Astrocyte (in vitro differentiated cells and primary cell): ENCODE measurements around the gene JTB. TPM values are rescaled to one million over a fixed set of nuclear protein-coding genes. Genes with fewer than 3 reads are reported as not detected.

Experiments
- DNase-seq: peaks from one replicate; pipeline ENCODE4 v3.0.0-alpha.2; 2010; ENCODE audit warnings: low read depth
- FAIRE-seq: peaks from 2 replicates; lab custom pipeline; 2011; peaks lifted over from hg19 to GRCh38; lab: Jason Lieb, UNC
- H2AFZ ChIP-seq: 2 replicates; pipeline ENCODE4 v1.6.0; 2012; ENCODE audit warnings: low read depth, low read length, inconsistent platforms
- H3K27ac ChIP-seq: 2 replicates; pipeline ENCODE4 v1.5.1; 2011; ENCODE audit warnings: low read depth, low read length, inconsistent platforms
- H3K27me3 ChIP-seq: 2 replicates; pipeline ENCODE4 v1.6.0; 2011; ENCODE audit warnings: low read length, inconsistent platforms; ENCODE audit not compliant: insufficient read depth
- H3K36me3 ChIP-seq: 2 replicates; pipeline ENCODE4 v1.5.1; 2011; ENCODE audit warnings: low read length, inconsistent platforms; ENCODE audit not compliant: insufficient read depth
- H3K4me1 ChIP-seq: 2 replicates; pipeline ENCODE4 v1.5.1; 2011; ENCODE audit warnings: low read length, inconsistent platforms; ENCODE audit not compliant: insufficient read depth
- H3K4me2 ChIP-seq: 2 replicates; pipeline ENCODE4 v1.6.0; 2012; ENCODE audit warnings: low read length, inconsistent platforms
- H3K4me3 ChIP-seq: 2 replicates; pipeline ENCODE4 v1.5.1; 2011; ENCODE audit warnings: low read depth, mild to moderate bottlenecking, low read length, inconsistent platforms; ENCODE audit not compliant: insufficient read depth
- H3K79me2 ChIP-seq: 2 replicates; pipeline ENCODE4 v1.6.0; 2012; ENCODE audit warnings: mild to moderate bottlenecking, low read length, inconsistent platforms; ENCODE audit not compliant: insufficient read depth
- H3K9ac ChIP-seq: 2 replicates; pipeline ENCODE4 v1.6.0; 2012; ENCODE audit warnings: mild to moderate bottlenecking, low read length, inconsistent platforms
- H3K9me3 ChIP-seq: 2 replicates; pipeline ENCODE4 v1.5.1; 2012; ENCODE audit warnings: low read depth, mild to moderate bottlenecking, low read length, inconsistent platforms; ENCODE audit not compliant: insufficient read depth
- H4K20me1 ChIP-seq: 2 replicates; pipeline ENCODE4 v1.6.0; 2012; ENCODE audit warnings: low read length, inconsistent platforms; ENCODE audit not compliant: insufficient read depth
- H3K27ac Mint-ChIP-seq: one replicate; pipeline ENCODE4 v1.8.0; 2021; ENCODE audit warnings: mild to moderate bottlenecking, mixed read lengths; ENCODE audit not compliant: unreplicated experiment
- H3K27me3 Mint-ChIP-seq: one replicate; pipeline ENCODE4 v1.8.0; 2021; ENCODE audit warnings: low read depth, mixed read lengths; ENCODE audit not compliant: unreplicated experiment
- H3K36me3 Mint-ChIP-seq: one replicate; pipeline ENCODE4 v1.8.0; 2021; ENCODE audit warnings: low read depth, mixed read lengths; ENCODE audit not compliant: unreplicated experiment
- H3K4me1 Mint-ChIP-seq: one replicate; pipeline ENCODE4 v1.8.0; 2021; ENCODE audit warnings: low read depth, mixed read lengths; ENCODE audit not compliant: unreplicated experiment
- H3K4me3 Mint-ChIP-seq: one replicate; pipeline ENCODE4 v1.8.0; 2021; ENCODE audit warnings: mild to moderate bottlenecking, moderate library complexity, mixed read lengths; ENCODE audit not compliant: unreplicated experiment
- H3K9me3 Mint-ChIP-seq: one replicate; pipeline ENCODE4 v1.8.0; 2021; ENCODE audit warnings: mild to moderate bottlenecking, mixed read lengths; ENCODE audit not compliant: unreplicated experiment
- CTCF ChIP-seq: IDR thresholded peaks from 2 replicates; pipeline ENCODE4 v1.5.1; 2011; ENCODE audit warnings: low read depth, mild to moderate bottlenecking, inconsistent platforms, low read length, moderate library complexity; ENCODE audit not compliant: insufficient read depth
- EZH2 ChIP-seq: IDR thresholded peaks from 2 replicates; pipeline ENCODE4 v1.6.1; 2012; ENCODE audit warnings: mild to moderate bottlenecking, low read length, inconsistent platforms; ENCODE audit not compliant: insufficient read depth
- total RNA-seq: library from RNA; stranded (reverse); gene quantifications from 2 replicates; pipeline ENCODE4 v1.2.1, GENCODE V29; 2021

Gene JTB
- total RNA-seq, 1 donor from 2014 or later, result 103 TPM

- Mint-ChIP-seq H3K9me3 (no peaks in the 10 kb centered on the region), H3K4me3 (peak overlapping the region; percentile 97), H3K4me1 (peaks cover 6% of the 10 kb centered on the region), H3K36me3 (peaks cover 19% of the 10 kb centered on the region), H3K27me3 (no peaks in the 10 kb centered on the region), H3K27ac (no peak overlapping the region)
- no peak for FAIRE-seq
- Histone ChIP-seq H2AFZ (peak overlapping the region; percentile 88), H3K4me2 (peak overlapping the region; percentile 95), H3K4me3 (peak overlapping the region; percentile 90), H3K4me1 (peaks cover 8% of the 10 kb centered on the region), H3K79me2 (peaks cover 24% of the 10 kb centered on the region), H3K27ac (no peak overlapping the region), H3K27me3 (no peaks in the 10 kb centered on the region), H4K20me1 (peaks cover 12% of the 10 kb centered on the region), H3K9ac (peak overlapping the region; percentile 92), H3K36me3 (peaks cover 25% of the 10 kb centered on the region), H3K9me3 (no peaks in the 10 kb centered on the region)
- no peak for TF ChIP-seq EZH2
- no peak for TF ChIP-seq CTCF
- no peak for DNase-seq
These were observed 918 bp upstream of the JTB start for GRCh38 chr1:153978274-153978909.

GRCh38 chr1:153976819-153977249 is 640 bp downstream of the JTB start:
- no peak for TF ChIP-seq EZH2
- TF ChIP-seq CTCF, result no peak
- Mint-ChIP-seq H3K27ac (peak overlapping the region; percentile 95), H3K4me1 (peaks cover 6% of the 10 kb centered on the region), H3K4me3 (peak overlapping the region; percentile 91), H3K9me3 (no peaks in the 10 kb centered on the region), H3K36me3 (peaks cover 10% of the 10 kb centered on the region), H3K27me3 (no peaks in the 10 kb centered on the region)
- Histone ChIP-seq H3K4me3 (peak overlapping the region; percentile 90), H2AFZ (peak overlapping the region; percentile 88), H3K79me2 (peaks cover 21% of the 10 kb centered on the region), H3K27me3 (no peaks in the 10 kb centered on the region), H3K4me2 (peak overlapping the region; percentile 95), H3K9me3 (no peaks in the 10 kb centered on the region), H3K9ac (peak overlapping the region; percentile 92), H3K4me1 (peaks cover 8% of the 10 kb centered on the region), H4K20me1 (peaks cover 12% of the 10 kb centered on the region), H3K27ac (peak overlapping the region; percentile 57), H3K36me3 (peaks cover 21% of the 10 kb centered on the region)
- FAIRE-seq (no peak), DNase-seq (no peak)

DNA sequence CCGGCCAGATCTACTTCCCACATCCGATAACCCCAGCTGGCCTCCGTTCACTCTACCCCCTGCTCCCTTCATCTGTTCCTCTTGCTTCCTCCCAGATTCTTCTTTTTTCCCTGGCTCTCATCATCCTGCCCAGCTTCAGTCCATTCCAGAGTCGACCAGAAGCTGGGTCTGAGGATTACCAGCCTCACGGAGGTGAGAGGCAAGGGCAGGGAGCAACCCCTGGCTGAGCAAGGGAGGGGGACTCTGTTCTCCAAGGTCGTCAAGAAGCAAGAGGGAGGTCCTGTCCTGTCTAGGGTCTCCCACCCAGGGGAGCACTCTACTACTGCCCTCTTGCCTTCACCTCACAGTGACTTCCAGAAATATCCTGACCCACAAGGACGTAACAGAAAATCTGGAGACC is 3.9 kb downstream of the JTB start:
- H3K4me3 Mint-ChIP-seq, result peak overlapping the region; percentile 62
- H3K4me1 Mint-ChIP-seq, result peaks cover 7% of the 10 kb centered on the region
- no peak for FAIRE-seq

More for the DNA sequence above, 3.9 kb downstream of the JTB start:
- no peak overlapping the region for H3K4me2 ChIP-seq
- TF ChIP-seq CTCF (no peak), EZH2 (no peak)
- peaks cover 21% of the 10 kb centered on the region for H3K79me2 ChIP-seq
- Mint-ChIP-seq H3K27ac (no peak overlapping the region), H3K27me3 (no peaks in the 10 kb centered on the region), H3K9me3 (no peaks in the 10 kb centered on the region), H3K36me3 (peaks cover 10% of the 10 kb centered on the region)
- H3K9me3 ChIP-seq, result no peaks in the 10 kb centered on the region
- no peak overlapping the region for H3K27ac ChIP-seq
- DNase-seq, result no peak
- peaks cover 10% of the 10 kb centered on the region for H3K4me1 ChIP-seq
- peaks cover 11% of the 10 kb centered on the region for H3K36me3 ChIP-seq
- H4K20me1 ChIP-seq, result peaks cover 12% of the 10 kb centered on the region
- H2AFZ ChIP-seq, result no peak overlapping the region
- no peaks in the 10 kb centered on the region for H3K27me3 ChIP-seq
- H3K9ac ChIP-seq, result no peak overlapping the region
- H3K4me3 ChIP-seq, result no peak overlapping the region
